Liver (tissue), 3 donors: Measurements from ENCODE around the gene CD27.

ENCODE experiments used
- ATF3 ChIP-seq: IDR thresholded peaks from 2 replicates; pipeline ENCODE4 v1.6.1; 2016; ENCODE audit warnings: antibody characterized with exemption
- CTCF ChIP-seq: fragments of 150-350 bp; IDR thresholded peaks from 2 replicates; pipeline ENCODE4 v1.5.1; 2017; ENCODE audit warnings: improper control_type of control experiment, low read depth, low read length; ENCODE audit not compliant: missing input control
- EGR1 ChIP-seq, 2 donors: IDR thresholded peaks; 2 replicates each; pipeline ENCODE4 v1.6.1; 2016 to 2018; ENCODE audit warnings: antibody characterized with exemption in 2 of 2, low read depth in 2 of 2
- REST ChIP-seq: IDR thresholded peaks from 2 replicates; pipeline ENCODE4 v1.6.1; 2016; ENCODE audit warnings: antibody characterized with exemption, mild to moderate bottlenecking
- SP1 ChIP-seq: IDR thresholded peaks from 2 replicates; pipeline ENCODE4 v1.6.1; 2018; ENCODE audit warnings: antibody characterized with exemption, mild to moderate bottlenecking
- TAF1 ChIP-seq: conservative IDR thresholded peaks from 2 replicates; pipeline ENCODE4 v1.6.1; 2016; ENCODE audit warnings: antibody characterized with exemption, mild to moderate bottlenecking
- ZBTB33 ChIP-seq: IDR thresholded peaks from 2 replicates; pipeline ENCODE4 v1.6.1; 2016; ENCODE audit warnings: antibody characterized with exemption
- donor health status: healthy.
- donor health status: healthy.

GRCh38 chr12:6492838-6493496, 48.2 kb downstream of the CD27 start, which contains the start of gene MRPL51:
- TF ChIP-seq CTCF (no peak), ZBTB33 (peak; percentile 33), EGR1 (IDR thresholded peaks at IDR 0.05; ENCODE audit: low read depth in 2 of 2) (peak; percentile 30 to 50), REST (no peak), TAF1 (no peak), SP1 (peak; percentile 42), ATF3 (no peak)
